Body of pancreas (tissue), 4 donors: Measurements from ENCODE around the gene DRC7.

ENCODE experiments used
- CTCF ChIP-seq, 7 experiments: fragments of 450-650 bp in 4 of 7; fragments of 200-600 bp in 3 of 7; sonication (generic) in 3 of 7; IDR thresholded peaks; one replicate each; pipeline ENCODE4 v1.5.1; 2016 to 2019; ENCODE audit warnings: antibody characterized with exemption in 7 of 7
- POLR2A ChIP-seq, 3 donors: fragments of 450-650 bp; IDR thresholded peaks; one replicate each; pipeline ENCODE4 v1.6.1; 2016; ENCODE audit warnings: antibody characterized with exemption in 3 of 3, mild to moderate bottlenecking in 2 of 3

DNA sequence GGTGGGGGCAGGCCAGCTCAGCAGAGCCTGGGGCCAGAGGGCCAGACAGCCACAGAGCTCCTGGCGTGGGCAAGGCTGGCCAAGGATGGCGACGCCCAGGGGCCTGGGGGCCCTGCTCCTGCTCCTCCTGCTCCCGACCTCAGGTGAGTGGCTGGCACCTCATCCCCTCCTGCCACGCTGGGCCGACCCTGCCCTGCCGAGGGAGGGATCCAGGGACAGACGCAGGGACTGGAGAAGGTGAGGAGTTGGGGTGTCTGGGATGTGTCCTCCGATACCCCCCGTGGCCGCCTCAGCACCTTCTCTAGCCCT, 26.4 kb upstream of the DRC7 start, which contains the start of gene ADGRG3:
- TF ChIP-seq CTCF (IDR thresholded peaks at IDR 0.05) (no peak), POLR2A (IDR thresholded peaks at IDR 0.05) (no peak)
